HepG2 (cell line): ENCODE data around the gene IDS. TPM values are rescaled to one million over a fixed set of nuclear protein-coding genes. Genes with fewer than 3 reads are reported as not detected.

Experiments
- ATAC-seq: fragments of 200-7000 bp; cut with Tn5 transposase; 3 replicates; pipeline ENCODE4 v1.9.1; 2020; ENCODE audit warnings: mild to moderate bottlenecking, moderate library complexity
- BruUV-seq: library from RNA; stranded (reverse); fragments of 400-500 nt; replicated peaks from 2 replicates; lab custom pipeline; 2021; lab: Mats Ljungman, UMichigan
- CTCF ChIA-PET: fragments of 300-600 bp; formaldehyde crosslinking; extraction: SDS; loops from one replicate; lab custom pipeline; 2021; ENCODE audit warnings: low total read pairs, inconsistent platforms, low intra/inter-chr PET ratio; lab: Yijun Ruan, JAX
- POLR2A ChIA-PET: fragments of 350-600 bp; sonication (Branson Sonifier 250); formaldehyde crosslinking; loops from one replicate; lab custom pipeline; 2020; ENCODE audit warnings: antibody characterized with exemption, inconsistent platforms; lab: Yijun Ruan, JAX
- DNase-seq: peaks from one replicate; pipeline ENCODE4 v3.0.0-alpha.2; 2015; ENCODE audit warnings: low spot score
- FAIRE-seq: peaks from 3 replicates; lab custom pipeline; 2011; peaks lifted over from hg19 to GRCh38; lab: Jason Lieb, UNC
- H2AFZ ChIP-seq: one replicate; pipeline ENCODE4 v1.6.1; 2011; ENCODE audit warnings: low read length, inconsistent platforms
- H3K27ac ChIP-seq: fragments of 300-600 bp; 3 replicates; pipeline ENCODE4 v1.8.0; 2011; ENCODE audit warnings: mixed run types, mild to moderate bottlenecking, mixed read lengths, low read length, inconsistent platforms; ENCODE audit not compliant: insufficient read depth; ENCODE audit errors: extremely low read length
- H3K27me3 ChIP-seq, 2 experiments: fragments of 200-600 bp in 1 of 2; 2 replicates in 1 of 2; 3 replicates in 1 of 2; pipeline versions ENCODE4 v1.6.0 to v1.8.0; 2011; ENCODE audit warnings: low read length in 2 of 2, mild to moderate bottlenecking in 2 of 2, moderate library complexity in 2 of 2, inconsistent platforms in 1 of 2; ENCODE audit not compliant: insufficient read depth in 2 of 2, control insufficient read depth in 1 of 2
- H3K36me3 ChIP-seq, 2 experiments: fragments of 200-600 bp in 1 of 2; replicated peaks in 1 of 2; 2 replicates in 1 of 2; 3 replicates in 1 of 2; pipeline versions ENCODE4 v1.5.1 to v1.8.0; 2011; ENCODE audit warnings: low read length in 2 of 2, inconsistent platforms in 1 of 2; ENCODE audit not compliant: insufficient read depth in 2 of 2, control insufficient read depth in 1 of 2
- H3K4me1 ChIP-seq: 2 replicates; pipeline ENCODE4 v1.5.1; 2012; ENCODE audit warnings: low read length, inconsistent platforms; ENCODE audit not compliant: insufficient read depth
- H3K4me2 ChIP-seq: 2 replicates; pipeline ENCODE4 v1.6.0; 2011; ENCODE audit warnings: low read depth, low read length, inconsistent platforms
- H3K4me3 ChIP-seq, 3 experiments: fragments of 200-600 bp in 1 of 3; sonication (generic), shearing (Covaris generic) in 1 of 3; replicated peaks in 1 of 3; 2 replicates each; pipeline ENCODE4 v1.5.1; 2011 to 2016; ENCODE audit warnings: low read length in 3 of 3, inconsistent platforms in 2 of 3, low read depth in 2 of 3, mild to moderate bottlenecking in 2 of 3, control low read depth in 1 of 3, mixed read lengths in 1 of 3; ENCODE audit not compliant: insufficient read depth in 1 of 3
- H3K79me2 ChIP-seq: one replicate; pipeline ENCODE4 v1.6.1; 2011; ENCODE audit warnings: low read length, inconsistent platforms; ENCODE audit not compliant: insufficient read depth
- H3K9ac ChIP-seq: 2 replicates; pipeline ENCODE4 v1.6.0; 2011; ENCODE audit warnings: mild to moderate bottlenecking, low read depth, low read length, inconsistent platforms; ENCODE audit not compliant: insufficient read depth
- H3K9me3 ChIP-seq: 2 replicates; pipeline ENCODE4 v1.5.1; 2012; ENCODE audit warnings: mild to moderate bottlenecking, low read length
- H4K20me1 ChIP-seq: 2 replicates; pipeline ENCODE4 v1.6.0; 2011; ENCODE audit warnings: inconsistent platforms, mild to moderate bottlenecking, low read length, moderate library complexity; ENCODE audit not compliant: insufficient read depth
- FOXM1 ChIP-seq: sonication (generic); formaldehyde crosslinking; IDR thresholded peaks from 2 replicates; pipeline ENCODE4 v1.5.0; 2020; ENCODE audit warnings: missing genetic modification reagents
- ZNF3 ChIP-seq: IDR thresholded peaks from 2 replicates; pipeline ENCODE4 v1.7.0; 2017; ENCODE audit warnings: inconsistent platforms
- ZNF557 ChIP-seq: sonication (generic); formaldehyde crosslinking; IDR thresholded peaks from 2 replicates; pipeline ENCODE4 v1.4.0; 2020; ENCODE audit warnings: missing genetic modification reagents
- WGBS: methylation state at CpG from one replicate; pipeline ENCODE4 v1.1.6; 2017; ENCODE audit warnings: low lambda C conversion rate; 5-methylcytosine and 5-hydroxymethylcytosine counted together
- in situ Hi-C: cut with HindIII; loops from 2 replicates; pipeline ENCODE4 v1.10.0; 2017; ENCODE audit warnings: low pct_unique_long_range_greater_than_20kb; ENCODE audit not compliant: extremely low pct_ligation_motif_present
- intact Hi-C: fragments of 100-400 bp; cut with micrococcal nuclease; formaldehyde crosslinking; loops from one replicate; pipeline ENCODE4 v1.10.0; 2022; ENCODE audit not compliant: unreplicated experiment
- polyA plus RNA-seq, 8 experiments: library from polyadenylated mRNA; depleted of rRNA in 3 of 8; stranded (reverse) in 7 of 8; unstranded in 1 of 8; fragments of >200 nt; fragmentation: Illumina TruSeq in 4 of 8; extraction: Trizol in 4 of 8; gene quantifications; 2 replicates each; pipeline versions ENCODE4 v1.2.1 to v1.2.3, GENCODE V29; 2011 to 2016; ENCODE audit warnings: low read depth in 4 of 8, missing spikeins in 1 of 8, mixed read lengths in 1 of 8; ENCODE audit not compliant: insufficient read depth in 1 of 8
- total RNA-seq, 5 experiments: library from RNA; depleted of rRNA; stranded (reverse); fragments of >200 nt; fragmentation: Illumina TruSeq; extraction: Trizol; gene quantifications; 2 replicates each; pipeline ENCODE4 v1.2.3, GENCODE V29; 2016; ENCODE audit warnings: low read depth in 1 of 5
- TF ChIP-seq, protein P1 (sequence below): sonication (generic); formaldehyde crosslinking; conservative IDR thresholded peaks from 2 replicates; pipeline ENCODE4 v1.8.0; 2022; ENCODE audit warnings: mild to moderate bottlenecking, moderate library complexity, missing genetic modification reagents

Gene IDS
- total and polyA plus RNA-seq, 2 of the 13 experiments (the other 11 are each of a cell fraction or from before 2014, with no cell fraction given) = 2.2 to 11.9 TPM

DNA sequence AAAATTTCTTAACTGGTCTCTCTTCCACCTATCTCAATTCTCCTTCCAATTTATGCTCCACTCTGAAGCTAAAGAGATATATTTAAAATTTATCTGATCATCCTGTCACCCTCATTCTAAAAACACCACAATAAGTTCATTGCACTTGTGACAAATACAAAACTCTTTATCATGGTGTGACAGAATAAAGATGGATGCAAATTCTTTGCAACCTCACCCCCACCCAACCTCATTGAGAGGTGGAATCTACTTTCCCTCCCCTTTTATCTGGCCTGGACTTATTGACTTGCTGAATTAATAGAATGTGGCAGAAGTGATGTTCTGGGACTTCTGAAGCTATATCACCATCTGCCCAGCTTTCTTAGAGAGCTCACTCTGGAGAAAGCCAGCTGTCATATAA is 46.5 kb downstream of the IDS start (continued):
- TF ChIP-seq, protein P1, sequence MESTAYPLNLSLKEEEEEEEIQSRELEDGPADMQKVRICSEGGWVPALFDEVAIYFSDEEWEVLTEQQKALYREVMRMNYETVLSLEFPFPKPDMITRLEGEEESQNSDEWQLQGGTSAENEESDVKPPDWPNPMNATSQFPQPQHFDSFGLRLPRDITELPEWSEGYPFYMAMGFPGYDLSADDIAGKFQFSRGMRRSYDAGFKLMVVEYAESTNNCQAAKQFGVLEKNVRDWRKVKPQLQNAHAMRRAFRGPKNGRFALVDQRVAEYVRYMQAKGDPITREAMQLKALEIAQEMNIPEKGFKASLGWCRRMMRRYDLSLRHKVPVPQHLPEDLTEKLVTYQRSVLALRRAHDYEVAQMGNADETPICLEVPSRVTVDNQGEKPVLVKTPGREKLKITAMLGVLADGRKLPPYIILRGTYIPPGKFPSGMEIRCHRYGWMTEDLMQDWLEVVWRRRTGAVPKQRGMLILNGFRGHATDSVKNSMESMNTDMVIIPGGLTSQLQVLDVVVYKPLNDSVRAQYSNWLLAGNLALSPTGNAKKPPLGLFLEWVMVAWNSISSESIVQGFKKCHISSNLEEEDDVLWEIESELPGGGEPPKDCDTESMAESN = no peak
- TF ChIP-seq ZNF3 (CRISPR knock-in tag) = no peak

DNA sequence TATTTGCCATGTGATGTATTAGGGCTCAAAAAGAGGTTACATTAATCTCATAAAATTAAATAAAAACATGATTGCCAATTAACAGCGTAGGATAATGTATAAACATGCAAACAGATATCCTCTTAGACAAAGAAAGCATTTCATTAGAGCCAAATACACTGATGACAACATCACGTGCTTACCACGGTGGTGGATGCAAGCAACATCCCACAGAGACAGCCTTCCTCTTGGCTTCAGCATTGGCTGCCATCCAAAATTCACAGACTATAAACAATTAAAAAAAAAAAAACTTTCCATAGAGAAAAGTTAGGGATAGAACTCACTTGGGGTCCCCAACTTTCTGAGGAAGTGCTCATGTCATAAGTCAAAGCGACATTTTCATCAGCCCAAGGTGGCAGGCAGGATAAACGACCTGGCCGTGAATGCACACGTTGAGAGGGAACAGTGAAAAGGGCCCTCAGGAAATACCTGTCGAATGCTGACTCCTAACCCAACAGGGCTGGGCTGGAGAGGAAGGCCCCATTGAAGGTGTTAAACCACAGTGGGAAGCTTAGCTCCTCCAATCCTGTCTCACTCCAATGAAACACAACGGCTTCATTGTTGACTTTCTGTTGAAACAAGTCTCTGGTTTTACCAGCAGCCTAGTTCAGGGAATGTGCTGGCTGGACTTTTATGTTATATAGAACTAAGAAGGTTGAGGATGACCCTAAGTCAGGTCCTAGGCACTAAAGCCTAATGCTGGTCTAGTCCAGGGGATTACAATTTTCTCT is 48.4 kb downstream of the IDS start:
- POLR2A ChIA-PET = no interaction called here
- ATAC-seq (no peak), FAIRE-seq (no peak), DNase-seq (no peak)
- no peak overlapping the region for H3K4me2 ChIP-seq
- BruUV-seq = no TSS peak
- H3K79me2 ChIP-seq = no peaks in the 10 kb centered on the region
- H4K20me1 ChIP-seq = no peaks in the 10 kb centered on the region
- no peaks in the 10 kb centered on the region for H3K27me3 ChIP-seq
- CTCF ChIA-PET = no interaction called here
- H3K9me3 ChIP-seq = no peaks in the 10 kb centered on the region
- H3K9ac ChIP-seq = no peak overlapping the region
- no peaks in the 10 kb centered on the region for H3K36me3 ChIP-seq
- H3K4me3 ChIP-seq = no peak overlapping the region
- in situ Hi-C loops = no loop called here
- no peak overlapping the region for H2AFZ ChIP-seq
- no peak overlapping the region for H3K27ac ChIP-seq
- TF ChIP-seq ZNF557 (CRISPR knock-in tag) = no peak
- no peaks in the 10 kb centered on the region for H3K4me1 ChIP-seq
- intact Hi-C loops = no loop called here
- 0% methylated on average over 1 of the region's 9 CpGs for WGBS

DNA sequence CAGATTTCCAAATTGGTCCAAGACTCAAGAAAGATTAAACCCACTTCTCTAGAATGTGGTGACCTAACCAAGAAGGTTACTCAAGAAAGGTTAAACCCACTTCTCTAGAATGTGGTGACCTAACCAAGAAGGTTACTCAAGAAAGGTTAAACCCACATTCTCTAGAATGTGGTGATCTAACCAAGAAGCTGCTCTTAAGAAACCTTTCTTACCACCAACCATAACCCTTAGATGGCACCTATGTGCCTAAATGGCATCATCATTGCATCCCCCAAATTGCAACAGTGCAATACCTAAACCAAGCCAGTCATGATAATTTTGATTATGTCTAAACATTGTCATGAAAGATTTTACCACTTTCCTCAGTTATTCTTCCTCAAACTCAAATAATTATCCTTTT is 49.2 kb downstream of the IDS start:
- ATAC-seq = no peak
- CTCF ChIA-PET = no interaction called here
- FAIRE-seq = no peak

More for the DNA sequence above, 49.2 kb downstream of the IDS start:
- H3K4me3 ChIP-seq = no peak overlapping the region
- no TSS peak for BruUV-seq
- no peak overlapping the region for H3K9ac ChIP-seq
- POLR2A ChIA-PET = no interaction called here
- no peak for DNase-seq
- no peaks in the 10 kb centered on the region for H3K79me2 ChIP-seq
- in situ Hi-C loops (no loop called here), intact Hi-C loops (no loop called here)
- no peak overlapping the region for H2AFZ ChIP-seq
- no peak overlapping the region for H3K4me2 ChIP-seq
- H3K4me1 ChIP-seq = no peaks in the 10 kb centered on the region
- H3K27me3 ChIP-seq = no peaks in the 10 kb centered on the region
- no peak for TF ChIP-seq FOXM1 (CRISPR knock-in tag)
- no peaks in the 10 kb centered on the region for H4K20me1 ChIP-seq
- H3K9me3 ChIP-seq = no peaks in the 10 kb centered on the region
- no peak overlapping the region for H3K27ac ChIP-seq
- H3K36me3 ChIP-seq = no peaks in the 10 kb centered on the region
